C4-2B (cell line): ENCODE measurements around the gene GNG4.

Source experiments
- H3K27ac ChIP-seq: fragments of 450-650 bp; 2 replicates; pipeline ENCODE4 v1.5.1; 2017
- ZFX ChIP-seq: fragments of 450-650 bp; IDR thresholded peaks from 2 replicates; pipeline ENCODE4 v1.6.1; 2017
- TF ChIP-seq, protein P1 (sequence below): fragments of 450-650 bp; conservative IDR thresholded peaks from 2 replicates; pipeline ENCODE4 v1.5.1; 2017; ENCODE audit warnings: mild to moderate bottlenecking

Gene GNG4

DNA sequence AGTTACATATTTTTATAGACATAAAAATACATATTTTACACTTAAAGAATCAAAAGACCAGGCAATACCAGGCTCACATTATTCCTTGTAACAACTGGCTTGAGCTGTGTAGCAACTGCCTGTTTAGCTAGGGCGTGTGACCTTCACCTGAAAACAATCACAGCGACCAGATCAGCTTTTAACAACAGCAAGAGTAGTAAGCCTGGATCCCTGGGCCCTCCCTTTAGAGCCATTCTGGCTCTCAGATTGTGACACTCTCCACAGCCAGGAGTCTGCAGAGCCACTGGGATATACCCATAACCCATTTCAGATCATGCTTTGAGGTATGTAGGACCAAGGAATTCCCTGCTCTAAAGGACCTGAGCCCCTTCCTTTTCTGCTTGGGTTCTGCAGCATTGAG, 29.4 kb upstream of the GNG4 start:
- H3K27ac ChIP-seq: no peak overlapping the region
- TF ChIP-seq, protein P1, sequence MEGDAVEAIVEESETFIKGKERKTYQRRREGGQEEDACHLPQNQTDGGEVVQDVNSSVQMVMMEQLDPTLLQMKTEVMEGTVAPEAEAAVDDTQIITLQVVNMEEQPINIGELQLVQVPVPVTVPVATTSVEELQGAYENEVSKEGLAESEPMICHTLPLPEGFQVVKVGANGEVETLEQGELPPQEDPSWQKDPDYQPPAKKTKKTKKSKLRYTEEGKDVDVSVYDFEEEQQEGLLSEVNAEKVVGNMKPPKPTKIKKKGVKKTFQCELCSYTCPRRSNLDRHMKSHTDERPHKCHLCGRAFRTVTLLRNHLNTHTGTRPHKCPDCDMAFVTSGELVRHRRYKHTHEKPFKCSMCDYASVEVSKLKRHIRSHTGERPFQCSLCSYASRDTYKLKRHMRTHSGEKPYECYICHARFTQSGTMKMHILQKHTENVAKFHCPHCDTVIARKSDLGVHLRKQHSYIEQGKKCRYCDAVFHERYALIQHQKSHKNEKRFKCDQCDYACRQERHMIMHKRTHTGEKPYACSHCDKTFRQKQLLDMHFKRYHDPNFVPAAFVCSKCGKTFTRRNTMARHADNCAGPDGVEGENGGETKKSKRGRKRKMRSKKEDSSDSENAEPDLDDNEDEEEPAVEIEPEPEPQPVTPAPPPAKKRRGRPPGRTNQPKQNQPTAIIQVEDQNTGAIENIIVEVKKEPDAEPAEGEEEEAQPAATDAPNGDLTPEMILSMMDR: no peak
- no peak for TF ChIP-seq ZFX

DNA sequence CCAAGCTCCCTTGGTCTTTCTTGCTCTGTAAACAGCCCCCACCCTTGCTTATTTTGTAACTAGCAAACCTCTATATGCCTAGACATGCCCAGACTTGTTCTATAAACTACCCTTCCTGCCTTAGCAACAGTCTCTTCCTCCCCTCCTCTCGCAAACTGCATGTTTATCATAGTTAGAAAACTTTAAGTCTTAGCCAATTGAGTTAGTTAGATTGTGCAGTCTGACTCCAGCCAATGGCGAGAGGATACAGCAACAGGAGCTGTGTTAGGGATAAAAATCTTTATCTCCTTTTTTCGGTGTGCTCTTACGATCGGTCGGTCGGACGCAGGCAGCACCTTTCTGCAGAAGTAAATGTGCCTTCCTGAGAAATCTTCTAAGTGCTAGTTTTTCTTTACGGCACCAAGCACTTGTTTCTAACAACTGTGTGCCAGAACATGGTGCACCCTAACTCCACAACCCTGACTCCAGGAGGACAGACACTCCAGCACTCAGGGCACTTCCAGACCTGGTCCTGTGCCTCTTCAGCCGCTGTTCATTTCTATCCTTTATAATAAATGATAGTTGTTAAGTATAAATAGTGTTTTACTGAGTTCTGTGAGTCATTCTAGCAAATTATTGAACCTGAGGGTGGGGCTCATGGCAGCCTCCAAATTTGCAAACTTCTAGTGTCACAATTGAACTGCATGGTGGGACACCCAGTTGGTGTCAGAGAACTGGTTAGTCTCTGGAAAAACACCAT, 25.7 kb upstream of the GNG4 start:
- TF ChIP-seq, protein P1: no peak
- TF ChIP-seq ZFX: no peak
- no peak overlapping the region for H3K27ac ChIP-seq

DNA sequence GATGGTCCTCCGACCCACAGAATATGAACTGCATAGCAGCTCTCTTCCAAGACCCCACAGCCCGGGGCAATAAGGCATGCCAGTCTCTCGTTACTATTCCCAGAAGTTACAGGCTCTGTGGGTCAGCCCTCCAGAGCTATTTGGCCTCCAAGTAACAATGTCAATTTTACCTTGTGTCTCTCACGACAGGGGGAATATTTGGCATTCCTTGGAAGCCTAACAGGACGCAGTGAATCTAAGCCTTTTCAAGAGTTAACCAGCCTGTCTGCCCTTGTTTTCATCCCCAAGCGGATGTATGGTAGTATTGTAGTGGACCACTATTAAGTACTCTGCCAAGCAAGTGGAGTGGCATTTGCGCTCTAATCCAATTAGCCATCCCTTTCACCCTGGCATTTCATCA, 24.4 kb upstream of the GNG4 start:
- no peak overlapping the region for H3K27ac ChIP-seq
- TF ChIP-seq, protein P1: no peak
- no peak for TF ChIP-seq ZFX

DNA sequence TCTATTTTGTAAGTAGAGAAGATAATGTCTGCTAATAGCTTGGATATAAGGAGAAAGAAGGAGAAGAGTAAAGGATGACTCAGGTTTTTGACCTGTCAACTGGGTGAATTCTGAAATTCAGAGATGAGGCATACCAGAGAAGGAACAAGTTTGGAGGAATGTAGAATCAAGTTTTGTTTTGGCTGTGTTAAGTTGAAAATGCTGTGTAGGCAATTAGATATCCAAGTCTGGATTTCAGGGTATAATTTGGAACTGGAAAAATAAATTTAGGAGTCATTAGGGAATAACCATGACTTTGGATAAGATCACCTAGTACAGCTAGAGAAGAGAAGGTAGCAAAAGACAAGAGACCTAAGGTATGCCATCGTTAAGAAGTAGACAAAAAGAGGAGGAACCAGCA, 22.4 kb upstream of the GNG4 start:
- no peak overlapping the region for H3K27ac ChIP-seq
- TF ChIP-seq, protein P1: no peak
- no peak for TF ChIP-seq ZFX

DNA sequence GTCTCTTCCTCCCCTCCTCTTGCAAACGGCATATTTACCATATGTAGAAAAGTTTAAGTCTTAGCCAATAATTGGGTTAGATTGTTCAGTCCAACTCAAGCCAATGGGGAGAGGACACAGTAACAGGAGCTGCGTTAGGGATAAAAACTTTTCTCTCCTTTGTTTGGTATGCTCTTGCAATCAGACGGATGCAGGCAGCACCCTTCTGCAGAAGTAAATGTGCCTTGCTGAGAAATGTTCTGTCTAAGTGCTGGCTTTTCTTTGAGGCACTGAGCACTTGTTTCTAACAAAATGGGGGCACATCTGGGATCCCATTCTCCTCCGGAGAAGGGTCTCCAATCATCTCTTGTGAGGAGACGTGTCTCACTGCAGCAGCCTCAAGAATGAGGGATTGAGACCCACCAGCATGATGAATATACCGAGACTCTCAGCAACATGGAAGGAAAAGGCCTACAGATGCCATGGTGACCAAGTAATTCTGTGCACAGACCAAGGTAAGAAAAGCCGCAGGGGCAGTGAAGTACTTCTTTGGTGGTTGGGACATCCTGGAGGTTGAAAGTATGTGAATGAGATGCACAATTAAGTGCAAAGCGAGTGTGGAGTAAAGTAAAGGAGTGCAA, 20.7 kb upstream of the GNG4 start:
- H3K27ac ChIP-seq: no peak overlapping the region
- TF ChIP-seq, protein P1: no peak
- TF ChIP-seq ZFX: no peak

DNA sequence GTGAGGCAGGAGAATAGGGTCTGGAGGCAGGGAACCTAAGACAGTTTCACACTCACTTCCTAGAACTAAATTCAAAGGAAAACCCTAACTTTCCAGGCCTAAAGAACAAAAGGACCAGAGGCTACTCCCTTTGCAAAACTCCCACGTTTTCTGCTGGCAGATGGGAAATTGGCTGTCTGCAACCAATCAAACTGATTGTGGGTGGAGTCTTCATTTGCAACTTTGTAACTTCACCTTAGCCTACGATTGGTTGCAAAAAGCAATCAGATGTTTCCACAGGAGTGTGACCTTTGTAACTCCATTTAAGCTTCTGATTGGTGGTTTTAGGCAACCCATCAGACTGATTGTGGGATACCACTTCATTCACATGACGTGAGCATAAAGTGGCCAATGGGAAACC, 19.7 kb upstream of the GNG4 start:
- TF ChIP-seq, protein P1: no peak
- TF ChIP-seq ZFX: no peak
- no peak overlapping the region for H3K27ac ChIP-seq

DNA sequence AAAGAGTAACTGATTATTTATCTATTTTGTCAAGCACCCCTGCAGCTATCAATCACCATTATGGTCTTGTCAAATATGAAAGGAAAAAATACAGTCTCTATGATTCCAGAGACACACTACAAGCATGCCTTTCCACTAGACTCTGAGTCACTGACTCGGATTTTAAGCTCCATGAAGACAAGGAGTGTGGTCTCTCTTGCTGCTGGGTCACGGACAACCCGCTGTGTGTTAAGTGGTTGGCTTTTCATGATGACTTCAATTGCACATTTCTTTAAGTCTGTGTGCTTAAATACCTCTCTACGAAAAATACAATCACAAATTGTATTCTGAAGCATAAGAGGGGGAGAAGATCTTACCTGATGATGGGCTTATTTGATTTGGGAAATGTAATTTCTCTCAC, 14.0 kb upstream of the GNG4 start:
- H3K27ac ChIP-seq: no peak overlapping the region
- TF ChIP-seq, protein P1: no peak
- no peak for TF ChIP-seq ZFX
